Panc1 (cell line): Measurements from ENCODE around the gene PPP1R14C.

Experiments used
- CTCF ChIP-seq: fragments of 450-650 bp; IDR thresholded peaks from 2 replicates; pipeline ENCODE4 v1.5.1; 2017; ENCODE audit warnings: mild to moderate bottlenecking
- REST ChIP-seq, 2 experiments: IDR thresholded peaks; 2 replicates each; pipeline ENCODE4 v1.6.1; 2011 to 2012; ENCODE audit warnings: low read depth in 2 of 2, control low read depth in 1 of 2, low read length in 1 of 2, mild to moderate bottlenecking in 1 of 2, moderate library complexity in 1 of 2; ENCODE audit not compliant: insufficient read depth in 1 of 2

GRCh38 chr6:150208611-150209352, 65.9 kb downstream of the PPP1R14C start:
- no peak for TF ChIP-seq CTCF
- no peak for TF ChIP-seq REST (IDR thresholded peaks at IDR 0.05; ENCODE audit: insufficient read depth in 1 of 2, low read depth in 2 of 2, low read length in 1 of 2)
